Large intestine (tissue), 3 donors: Measurements from ENCODE around the gene SRGAP2C. TPM values are rescaled to one million over a fixed set of nuclear protein-coding genes. Genes with fewer than 3 reads are reported as not detected.
"Not testable (repeated sequence)": the region's sequence is repeated elsewhere in the genome, so short reads cannot be mapped to it uniquely, and the experiment has no call there.

Experiments
- DNase-seq, 2 donors: peaks; one replicate each; pipeline versions ENCODE4 v3.0.0 to v3.0.0-alpha.2; 2013
- H3K27ac ChIP-seq: one replicate; pipeline ENCODE4 v1.5.1; 2013; ENCODE audit warnings: low read length
- H3K27me3 ChIP-seq: 2 replicates; pipeline ENCODE4 v1.6.1; 2013; ENCODE audit warnings: low read length; ENCODE audit not compliant: control insufficient read depth, insufficient read depth
- H3K36me3 ChIP-seq: 2 replicates; pipeline ENCODE4 v1.6.1; 2013; ENCODE audit warnings: low read length; ENCODE audit not compliant: control insufficient read depth, insufficient read depth
- H3K4me1 ChIP-seq: one replicate; pipeline ENCODE4 v1.6.1; 2013; ENCODE audit warnings: low read length; ENCODE audit not compliant: control insufficient read depth, insufficient read depth
- H3K4me3 ChIP-seq: one replicate; pipeline ENCODE4 v1.5.1; 2013; ENCODE audit warnings: low read length
- H3K9me3 ChIP-seq: one replicate; pipeline ENCODE4 v1.6.1; 2013; ENCODE audit warnings: mild to moderate bottlenecking, low read depth, low read length, moderate library complexity; ENCODE audit not compliant: control insufficient read depth
- WGBS: methylation state at CpG from one replicate; pipeline ENCODE4 v1.1.5; 2013; ENCODE audit warnings: low lambda C conversion rate; ENCODE audit not compliant: insufficient coverage; 5-methylcytosine and 5-hydroxymethylcytosine counted together
- polyA plus RNA-seq: library from polyadenylated mRNA; unstranded; fragments of 120-200 nt; gene quantifications from one replicate; pipeline ENCODE4 v1.2.1, GENCODE V29; 2013

The SRGAP2C gene
- polyA plus RNA-seq, 1 donor: 6.6 TPM

- not testable (repeated sequence) for H3K4me3 ChIP-seq, DNase-seq, H3K27me3 ChIP-seq, H3K4me1 ChIP-seq, H3K9me3 ChIP-seq, H3K36me3 ChIP-seq, H3K27ac ChIP-seq
- WGBS: no CpG with 5 or more reads among the region's 5 CpGs
These were observed 214.4 kb downstream of the SRGAP2C start for GRCh38 chr1:121399193-121399592.

GRCh38 chr1:121400108-121400507 lies 215.3 kb downstream of the SRGAP2C start:
- H3K9me3 ChIP-seq, H3K4me1 ChIP-seq, DNase-seq, H3K27ac ChIP-seq, H3K4me3 ChIP-seq, H3K27me3 ChIP-seq, H3K36me3 ChIP-seq: not testable (repeated sequence)
- 96% methylated on average over 3 of the region's 3 CpGs for WGBS

- H3K4me1 ChIP-seq, DNase-seq, H3K36me3 ChIP-seq, H3K4me3 ChIP-seq, H3K27ac ChIP-seq, H3K9me3 ChIP-seq, H3K27me3 ChIP-seq: not testable (repeated sequence)
- WGBS: 82% methylated on average over 5 of the region's 6 CpGs
These were observed 216.0 kb downstream of the SRGAP2C start for GRCh38 chr1:121400541-121401310.

GRCh38 chr1:121401375-121401955 lies 216.7 kb downstream of the SRGAP2C start:
- DNase-seq: peak in 1 of 2 donors; percentile 5
- H3K4me1 ChIP-seq: not testable (repeated sequence)
- no CpG with 5 or more reads among the region's 26 CpGs for WGBS

GRCh38 chr1:121403254-121403653 lies 218.5 kb downstream of the SRGAP2C start:
- not testable (repeated sequence) for H3K4me1 ChIP-seq, H3K36me3 ChIP-seq, DNase-seq, H3K27ac ChIP-seq, H3K27me3 ChIP-seq, H3K9me3 ChIP-seq, H3K4me3 ChIP-seq
- no CpG with 5 or more reads among the region's 7 CpGs for WGBS

More at GRCh38 chr1:121401375-121401955, 216.7 kb downstream of the SRGAP2C start:
- H3K4me3 ChIP-seq, H3K36me3 ChIP-seq, H3K27me3 ChIP-seq, H3K9me3 ChIP-seq, H3K27ac ChIP-seq: not testable (repeated sequence)

DNA sequence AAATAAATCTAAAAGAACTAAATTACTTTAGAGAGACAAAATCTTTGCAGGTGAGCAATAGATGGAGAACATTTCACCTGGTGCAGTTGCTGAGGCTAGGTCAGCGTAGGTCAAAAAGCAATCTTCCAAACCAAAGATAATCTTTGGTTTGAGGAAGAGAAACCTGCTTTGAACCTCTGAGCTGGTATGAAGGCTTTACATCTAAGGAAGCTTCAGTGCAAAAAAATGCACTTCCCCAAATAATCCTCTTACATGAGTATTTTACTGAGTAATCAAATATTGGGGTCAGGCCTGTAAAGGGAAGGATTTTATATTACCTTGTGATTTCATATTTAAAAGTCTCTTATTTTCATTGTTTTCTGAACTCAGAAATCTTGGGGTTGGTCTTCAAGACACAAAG lies 223.6 kb downstream of the SRGAP2C start:
- DNase-seq: no peak
- H3K27ac ChIP-seq: no peak overlapping the region
- WGBS: 80% methylated on average over 1 of the region's 1 CpG

DNA sequence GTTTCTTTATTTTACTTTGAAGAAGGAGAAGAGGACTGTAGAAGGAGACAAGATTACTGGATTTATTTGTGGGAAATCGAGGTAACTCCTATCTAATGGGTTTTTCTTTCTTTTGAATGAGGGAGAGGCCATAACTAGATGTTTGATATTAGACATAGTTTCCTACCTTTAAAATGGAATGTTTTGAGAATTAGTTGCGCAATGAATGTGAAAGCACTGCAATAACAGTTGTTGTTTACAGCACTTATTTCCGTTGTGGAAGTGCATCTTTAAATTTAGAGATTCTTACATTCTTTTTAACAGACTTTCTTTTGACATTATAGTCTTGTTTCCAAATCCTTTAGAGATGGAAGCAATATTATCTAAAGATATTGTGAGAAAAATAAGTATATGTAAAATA lies 229.0 kb downstream of the SRGAP2C start:
- no peak for DNase-seq
- no peak overlapping the region for H3K4me3 ChIP-seq
- no peaks in the 10 kb centered on the region for H3K27me3 ChIP-seq
- no peak overlapping the region for H3K27ac ChIP-seq
- H3K4me1 ChIP-seq: no peaks in the 10 kb centered on the region
- no peaks in the 10 kb centered on the region for H3K36me3 ChIP-seq
- no peaks in the 10 kb centered on the region for H3K9me3 ChIP-seq
- WGBS: 91% methylated on average over 3 of the region's 3 CpGs

More for the DNA sequence above, 223.6 kb downstream of the SRGAP2C start:
- no peaks in the 10 kb centered on the region for H3K4me1 ChIP-seq
- H3K36me3 ChIP-seq: no peaks in the 10 kb centered on the region
- H3K27me3 ChIP-seq: no peaks in the 10 kb centered on the region
- H3K4me3 ChIP-seq: no peak overlapping the region
- no peaks in the 10 kb centered on the region for H3K9me3 ChIP-seq

GRCh38 chr1:121414905-121415304 lies 230.1 kb downstream of the SRGAP2C start:
- peak in 1 of 2 donors; percentile 10 for DNase-seq
- H3K4me3 ChIP-seq: no peak overlapping the region
- no peaks in the 10 kb centered on the region for H3K27me3 ChIP-seq
- no peaks in the 10 kb centered on the region for H3K36me3 ChIP-seq
- no CpG with 5 or more reads among the region's 2 CpGs for WGBS
- H3K4me1 ChIP-seq: no peaks in the 10 kb centered on the region
- no peak overlapping the region for H3K27ac ChIP-seq
- H3K9me3 ChIP-seq: no peaks in the 10 kb centered on the region

- H3K4me1 ChIP-seq: no peaks in the 10 kb centered on the region
These were observed 232.6 kb downstream of the SRGAP2C start for GRCh38 chr1:121417325-121417923.

GRCh38 chr1:121418369-121419049 lies 233.7 kb downstream of the SRGAP2C start:
- Histone ChIP-seq H3K4me1 (no peaks in the 10 kb centered on the region), H3K9me3 (no peaks in the 10 kb centered on the region), H3K27ac (no peak overlapping the region), H3K4me3 (no peak overlapping the region), H3K36me3 (no peaks in the 10 kb centered on the region), H3K27me3 (no peaks in the 10 kb centered on the region)
- no CpG with 5 or more reads among the region's 15 CpGs for WGBS
- DNase-seq: no peak

More at GRCh38 chr1:121417325-121417923, 232.6 kb downstream of the SRGAP2C start:
- 100% methylated on average over 2 of the region's 6 CpGs for WGBS
- no peaks in the 10 kb centered on the region for H3K36me3 ChIP-seq
- no peak for DNase-seq
- H3K4me3 ChIP-seq: no peak overlapping the region
- H3K27me3 ChIP-seq: no peaks in the 10 kb centered on the region
- no peaks in the 10 kb centered on the region for H3K9me3 ChIP-seq
- H3K27ac ChIP-seq: no peak overlapping the region
